Tibial nerve (tissue), 4 donors: ENCODE measurements around the gene TSC22D4. TPM values are rescaled to one million over a fixed set of nuclear protein-coding genes. Genes with fewer than 3 reads are reported as not detected.

Source experiments
- DNase-seq, 2 donors: peaks; one replicate each; pipeline ENCODE4 v3.0.0-alpha.2; 2019; ENCODE audit warnings: low spot score in 2 of 2
- H3K27ac ChIP-seq, 4 donors: fragments of 200-600 bp; sonication (generic) in 3 of 4; one replicate each; pipeline ENCODE4 v1.5.1; 2017 to 2019; ENCODE audit warnings: mild to moderate bottlenecking in 1 of 4
- H3K27me3 ChIP-seq, 2 donors: fragments of 200-600 bp; sonication (generic) in 1 of 2; one replicate each; pipeline versions ENCODE4 v1.5.1 to v1.6.0; 2017 to 2019
- H3K36me3 ChIP-seq, 3 donors: fragments of 200-600 bp; sonication (generic); one replicate each; pipeline ENCODE4 v1.5.1; 2018 to 2019
- H3K4me1 ChIP-seq, 4 donors: fragments of 200-600 bp; sonication (generic) in 3 of 4; one replicate each; pipeline ENCODE4 v1.5.1; 2017 to 2019
- H3K4me3 ChIP-seq, 4 donors: fragments of 200-600 bp; sonication (generic) in 3 of 4; one replicate each; pipeline ENCODE4 v1.5.1; 2017 to 2019; ENCODE audit warnings: mild to moderate bottlenecking in 1 of 4, moderate library complexity in 1 of 4
- H3K9me3 ChIP-seq, 4 donors: fragments of 200-600 bp; sonication (generic) in 3 of 4; one replicate each; pipeline ENCODE4 v1.5.1; 2017 to 2019
- EP300 ChIP-seq, 2 donors: sonication (generic); formaldehyde crosslinking; IDR thresholded peaks; one replicate each; pipeline ENCODE4 v1.6.1; 2017; ENCODE audit warnings: antibody characterized with exemption in 2 of 2, mild to moderate bottlenecking in 1 of 2
- POLR2A ChIP-seq, 2 donors: fragments of 450-650 bp; IDR thresholded peaks; one replicate each; pipeline ENCODE4 v1.6.1; 2017; ENCODE audit warnings: antibody characterized with exemption in 2 of 2, mild to moderate bottlenecking in 2 of 2, moderate library complexity in 2 of 2
- WGBS, 2 donors: methylation state at CpG; one replicate each; pipeline ENCODE4 v1.1.5; 2018; 5-methylcytosine and 5-hydroxymethylcytosine counted together
- total RNA-seq, 4 donors: library from RNA; depleted of rRNA; stranded (reverse); fragments of >200 nt; gene quantifications; one replicate each; pipeline ENCODE4 v1.1.0, GENCODE V29; 2016
- TF ChIP-seq, protein P1 (sequence below), 5 experiments: fragments of 200-600 bp in 3 of 5; fragments of 450-650 bp in 2 of 5; sonication (generic) in 3 of 5; IDR thresholded peaks; one replicate each; pipeline ENCODE4 v1.5.1; 2016 to 2019; ENCODE audit warnings: antibody characterized with exemption in 5 of 5, mild to moderate bottlenecking in 3 of 5, moderate library complexity in 2 of 5

The TSC22D4 gene
- total RNA-seq, 4 donors from 2014 or later = 154 to 224 (median 188) TPM

DNA sequence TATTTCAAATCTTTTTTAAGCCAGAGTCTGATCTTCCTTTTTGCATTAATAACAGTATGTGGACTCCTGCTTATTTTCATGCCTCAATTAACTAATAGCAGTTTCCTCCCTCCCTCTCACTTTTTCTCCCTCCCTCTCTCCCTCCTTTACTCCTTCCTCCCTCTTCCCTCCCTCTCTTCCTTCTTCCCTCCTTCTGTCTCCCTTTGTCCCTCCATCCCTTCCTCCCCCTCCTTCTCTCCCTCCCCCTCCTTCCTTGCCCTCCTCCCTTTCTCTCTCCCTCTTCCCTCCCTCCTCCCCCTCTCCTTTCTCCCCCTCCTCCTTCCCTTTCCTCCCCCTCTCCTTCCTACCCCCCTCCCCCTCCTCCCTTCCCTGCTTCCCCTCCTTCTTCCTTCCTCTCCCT is 52.5 kb downstream of the TSC22D4 start:
- Histone ChIP-seq H3K4me1 (peaks cover 0 to 23% (median 11%) of the 10 kb centered on the region in 4 donors), H3K27me3 (no peaks in the 10 kb centered on the region), H3K36me3 (peaks cover 0 to 17% (median 0%) of the 10 kb centered on the region in 3 donors), H3K27ac (no peak overlapping the region), H3K9me3 (no peaks in the 10 kb centered on the region), H3K4me3 (no peak overlapping the region)
- TF ChIP-seq, protein P1, sequence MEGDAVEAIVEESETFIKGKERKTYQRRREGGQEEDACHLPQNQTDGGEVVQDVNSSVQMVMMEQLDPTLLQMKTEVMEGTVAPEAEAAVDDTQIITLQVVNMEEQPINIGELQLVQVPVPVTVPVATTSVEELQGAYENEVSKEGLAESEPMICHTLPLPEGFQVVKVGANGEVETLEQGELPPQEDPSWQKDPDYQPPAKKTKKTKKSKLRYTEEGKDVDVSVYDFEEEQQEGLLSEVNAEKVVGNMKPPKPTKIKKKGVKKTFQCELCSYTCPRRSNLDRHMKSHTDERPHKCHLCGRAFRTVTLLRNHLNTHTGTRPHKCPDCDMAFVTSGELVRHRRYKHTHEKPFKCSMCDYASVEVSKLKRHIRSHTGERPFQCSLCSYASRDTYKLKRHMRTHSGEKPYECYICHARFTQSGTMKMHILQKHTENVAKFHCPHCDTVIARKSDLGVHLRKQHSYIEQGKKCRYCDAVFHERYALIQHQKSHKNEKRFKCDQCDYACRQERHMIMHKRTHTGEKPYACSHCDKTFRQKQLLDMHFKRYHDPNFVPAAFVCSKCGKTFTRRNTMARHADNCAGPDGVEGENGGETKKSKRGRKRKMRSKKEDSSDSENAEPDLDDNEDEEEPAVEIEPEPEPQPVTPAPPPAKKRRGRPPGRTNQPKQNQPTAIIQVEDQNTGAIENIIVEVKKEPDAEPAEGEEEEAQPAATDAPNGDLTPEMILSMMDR (IDR thresholded peaks at IDR 0.05) = no peak
- TF ChIP-seq POLR2A (IDR thresholded peaks at IDR 0.05) = no peak
- no peak for TF ChIP-seq EP300 (IDR thresholded peaks at IDR 0.05)
- no peak for DNase-seq

DNA sequence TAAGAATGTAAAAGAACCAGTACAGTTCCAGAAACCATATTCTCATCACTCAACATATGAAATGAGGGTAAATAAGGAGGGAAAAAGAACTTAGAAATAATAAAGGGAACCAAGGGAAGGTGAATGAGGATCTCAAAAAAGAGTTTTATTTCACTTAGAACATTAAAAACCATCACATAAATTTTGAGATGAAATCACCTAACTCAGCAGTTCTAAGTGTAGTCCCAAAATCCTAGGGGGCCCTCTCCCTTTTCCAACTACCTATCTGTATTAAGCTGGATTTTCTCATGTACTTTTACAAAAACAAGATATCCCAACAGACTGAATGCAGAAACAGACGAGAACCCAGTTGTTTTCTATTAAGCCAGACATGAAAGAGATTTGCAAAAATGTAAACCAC is 53.7 kb downstream of the TSC22D4 start:
- Histone ChIP-seq H3K4me1 (peaks cover 0 to 12% (median under 1%) of the 10 kb centered on the region in 4 donors), H3K27ac (no peak overlapping the region), H3K4me3 (no peak overlapping the region), H3K36me3 (peaks cover 0 to 12% (median 0%) of the 10 kb centered on the region in 3 donors), H3K27me3 (no peaks in the 10 kb centered on the region), H3K9me3 (no peaks in the 10 kb centered on the region)
- TF ChIP-seq EP300 (IDR thresholded peaks at IDR 0.05) (no peak), POLR2A (IDR thresholded peaks at IDR 0.05) (no peak)
- TF ChIP-seq, protein P1 (IDR thresholded peaks at IDR 0.05) = no peak
- DNase-seq = no peak
- WGBS, 2 donors = 27 to 55% methylated on average over 1 of the region's 1 CpG

DNA sequence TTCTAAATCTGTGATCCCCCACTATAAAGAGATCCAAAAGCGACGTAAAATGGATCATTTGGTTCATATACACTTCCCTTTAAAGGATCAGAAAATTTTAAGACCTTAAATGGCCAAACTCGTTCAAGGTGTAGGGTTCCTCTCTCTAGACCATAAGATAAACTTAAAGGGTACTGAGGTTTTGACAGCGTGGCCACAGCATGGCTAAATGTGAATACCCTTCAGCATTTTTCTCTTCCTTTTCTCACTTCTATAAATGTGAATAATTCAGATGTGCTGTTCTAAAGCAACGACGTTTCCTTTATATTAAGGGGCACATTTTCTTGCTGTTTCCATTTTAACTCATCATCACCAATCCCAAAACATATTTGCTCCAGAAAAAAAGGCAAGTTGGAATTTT is 55.7 kb downstream of the TSC22D4 start:
- Histone ChIP-seq H3K4me1 (peaks cover 0 to 10% (median 0%) of the 10 kb centered on the region in 4 donors), H3K27me3 (no peaks in the 10 kb centered on the region), H3K27ac (no peak overlapping the region), H3K36me3 (peaks cover 0 to 13% (median 0%) of the 10 kb centered on the region in 3 donors), H3K4me3 (no peak overlapping the region), H3K9me3 (no peaks in the 10 kb centered on the region)
- WGBS, 2 donors = 79 to 85% methylated on average over 6 of the region's 6 CpGs
- no peak for DNase-seq
- TF ChIP-seq EP300 (IDR thresholded peaks at IDR 0.05) (no peak), POLR2A (IDR thresholded peaks at IDR 0.05) (no peak)
- TF ChIP-seq, protein P1 (IDR thresholded peaks at IDR 0.05) = no peak

- TF ChIP-seq POLR2A (IDR thresholded peaks at IDR 0.05) = no peak
- TF ChIP-seq, protein P1 (IDR thresholded peaks at IDR 0.05) = no peak
- no peak for TF ChIP-seq EP300 (IDR thresholded peaks at IDR 0.05)
- Histone ChIP-seq H3K27ac (peak overlapping the region in 1 of 4 donors; percentile 20), H3K9me3 (no peaks in the 10 kb centered on the region), H3K36me3 (peaks cover 0 to 20% (median 0%) of the 10 kb centered on the region in 3 donors), H3K4me3 (no peak overlapping the region), H3K4me1 (no peaks in the 10 kb centered on the region), H3K27me3 (no peaks in the 10 kb centered on the region)
- DNase-seq = no peak
- 58 to 69% methylated on average over 1 of the region's 1 CpG for WGBS, 2 donors
These were observed 59.3 kb downstream of the TSC22D4 start for GRCh38 chr7:100419660-100420226.

DNA sequence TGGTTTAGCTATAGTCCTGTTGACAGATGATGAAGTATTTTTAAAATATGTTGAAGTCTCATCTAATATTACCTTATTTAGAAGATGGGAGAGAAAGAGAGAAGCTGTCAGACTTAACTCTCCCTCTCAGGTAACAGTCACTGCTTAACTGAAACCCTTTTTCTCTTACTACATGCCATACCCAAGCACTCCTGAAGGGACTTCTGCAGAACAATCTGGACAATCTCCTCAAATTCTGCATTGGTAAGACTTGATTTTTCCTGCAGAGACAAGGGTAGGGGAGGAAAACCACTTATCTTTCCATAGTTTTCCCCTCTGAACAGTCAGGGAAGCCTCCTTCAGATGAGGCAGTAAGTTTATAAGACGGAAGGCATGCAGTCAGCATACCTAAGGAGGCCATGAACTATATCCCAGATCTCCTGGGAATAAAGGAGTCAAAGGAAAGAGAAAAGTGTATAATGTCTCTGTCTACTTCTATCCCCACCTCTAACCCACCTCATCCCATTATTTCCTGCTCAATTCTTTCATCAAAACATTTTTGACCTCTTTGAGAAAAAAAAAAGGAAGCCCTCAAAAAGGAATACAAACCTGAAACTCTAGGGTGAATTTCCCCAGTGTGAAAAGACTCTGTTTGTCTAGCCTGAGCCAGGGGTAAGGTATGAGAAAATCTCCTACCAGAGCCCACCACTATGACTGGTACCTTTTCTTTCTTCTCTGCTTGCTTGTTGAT is 59.9 kb downstream of the TSC22D4 start:
- H3K36me3 ChIP-seq = peaks cover 0 to 16% (median 0%) of the 10 kb centered on the region in 3 donors
- H3K27ac ChIP-seq = peak overlapping the region in 1 of 4 donors; percentile 20
- no peaks in the 10 kb centered on the region for H3K9me3 ChIP-seq
- no peak overlapping the region for H3K4me3 ChIP-seq
- no peaks in the 10 kb centered on the region for H3K4me1 ChIP-seq
- WGBS, 2 donors = 76 to 77% methylated on average over 1 of the region's 1 CpG
- no peak for DNase-seq
- no peaks in the 10 kb centered on the region for H3K27me3 ChIP-seq
- TF ChIP-seq EP300 (IDR thresholded peaks at IDR 0.05) = no peak
- TF ChIP-seq POLR2A (IDR thresholded peaks at IDR 0.05) = no peak
- TF ChIP-seq, protein P1 (IDR thresholded peaks at IDR 0.05) = no peak
